GM12878 (cell line): ENCODE data around the gene TRIM9. TPM values are rescaled to one million over a fixed set of nuclear protein-coding genes. Genes with fewer than 3 reads are reported as not detected.

ENCODE experiments used
- ATAC-seq: fragments of 200-7000 bp; cut with Tn5 transposase; 3 replicates; pipeline ENCODE4 v1.9.1; 2020; ENCODE audit warnings: mild to moderate bottlenecking, moderate library complexity
- BruUV-seq: library from RNA; stranded (reverse); fragments of 400-500 nt; replicated peaks from 2 replicates; lab custom pipeline; 2021; lab: Mats Ljungman, UMichigan
- CTCF ChIA-PET: fragments of 300-600 bp; sonication (Branson Sonifier 250); formaldehyde crosslinking; extraction: SDS; loops from one replicate; lab custom pipeline; 2021; ENCODE audit warnings: inconsistent platforms; lab: Yijun Ruan, JAX
- POLR2A ChIA-PET: fragments of 350-600 bp; formaldehyde crosslinking; extraction: SDS; loops from one replicate; lab custom pipeline; 2021; ENCODE audit warnings: inconsistent platforms; lab: Charles Lee
- RAD21 ChIA-PET: fragments of 300-600 bp; sonication (Branson Sonifier 250); formaldehyde crosslinking; loops from one replicate; lab custom pipeline; 2023; ENCODE audit warnings: antibody characterized with exemption; ENCODE audit not compliant: unreplicated experiment; lab: Charles Lee
- SMC1A ChIA-PET: fragments of 300-600 bp; sonication (Branson Sonifier 250); formaldehyde crosslinking; loops from one replicate; lab custom pipeline; 2023; ENCODE audit not compliant: unreplicated experiment, uncharacterized antibody; lab: Charles Lee
- DNase-seq: peaks from one replicate; pipeline ENCODE4 v3.0.0-alpha.2; 2011; ENCODE audit warnings: low read depth, low spot score
- FAIRE-seq: peaks from 3 replicates; lab custom pipeline; 2011; peaks lifted over from hg19 to GRCh38; lab: Jason Lieb, UNC
- H2AFZ ChIP-seq: 2 replicates; pipeline ENCODE4 v1.6.0; 2011; ENCODE audit warnings: low read depth, low read length, control low read depth; ENCODE audit not compliant: control insufficient read depth
- H3K27ac ChIP-seq: 2 replicates; pipeline ENCODE4 v1.5.1; 2011; ENCODE audit warnings: control low read depth; ENCODE audit not compliant: control insufficient read depth, insufficient read depth
- H3K27me3 ChIP-seq, 2 experiments: replicated peaks in 1 of 2; 2 replicates each; pipeline versions ENCODE4 v1.6.0 to v1.6.1; 2011; ENCODE audit warnings: low read length in 1 of 2; ENCODE audit not compliant: control insufficient read depth in 2 of 2, insufficient read depth in 2 of 2
- H3K36me3 ChIP-seq, 2 experiments: 2 replicates each; pipeline ENCODE4 v1.5.1; 2011; ENCODE audit warnings: low read length in 1 of 2; ENCODE audit not compliant: control insufficient read depth in 2 of 2, insufficient read depth in 2 of 2
- H3K4me1 ChIP-seq: 2 replicates; pipeline ENCODE4 v1.6.1; 2011; ENCODE audit warnings: mild to moderate bottlenecking, low read length, moderate library complexity, mixed read lengths; ENCODE audit not compliant: control insufficient read depth, insufficient read depth
- H3K4me2 ChIP-seq: 2 replicates; pipeline ENCODE4 v1.6.0; 2011; ENCODE audit warnings: control low read depth; ENCODE audit not compliant: control insufficient read depth, insufficient read depth
- H3K4me3 ChIP-seq: fragments of 200-600 bp; sonication (generic); 2 replicates; pipeline ENCODE4 v1.5.1; 2016
- H3K79me2 ChIP-seq: 2 replicates; pipeline ENCODE4 v1.6.0; 2011; ENCODE audit warnings: low read length; ENCODE audit not compliant: control insufficient read depth, insufficient read depth
- H3K9ac ChIP-seq: 2 replicates; pipeline ENCODE4 v1.8.0; 2011; ENCODE audit warnings: low read length, control low read depth, mixed read lengths; ENCODE audit not compliant: control insufficient read depth, insufficient read depth
- H3K9me3 ChIP-seq: replicated peaks from 3 replicates; pipeline ENCODE4 v1.5.1; 2011; ENCODE audit warnings: mild to moderate bottlenecking, low read length; ENCODE audit not compliant: control insufficient read depth, insufficient read depth
- H4K20me1 ChIP-seq: 2 replicates; pipeline ENCODE4 v1.6.0; 2011; ENCODE audit not compliant: control insufficient read depth, insufficient read depth
- CHD2 ChIP-seq: IDR thresholded peaks from 2 replicates; pipeline ENCODE4 v1.6.1; 2011; ENCODE audit warnings: low read depth, low read length, improper control_type of control experiment, borderline replicate concordance
- HDGF ChIP-seq: fragments of 450-650 bp; IDR thresholded peaks from 2 replicates; pipeline ENCODE4 v1.6.1; 2016; ENCODE audit warnings: antibody characterized with exemption
- NFIC ChIP-seq: IDR thresholded peaks from 2 replicates; pipeline ENCODE4 v1.6.1; 2012; ENCODE audit warnings: low read depth, mild to moderate bottlenecking, inconsistent platforms, low read length, moderate library complexity
- SMC3 ChIP-seq: IDR thresholded peaks from 2 replicates; pipeline ENCODE4 v1.6.1; 2011; ENCODE audit warnings: low read length, improper control_type of control experiment, borderline replicate concordance
- SPI1 ChIP-seq: IDR thresholded peaks from 2 replicates; pipeline ENCODE4 v1.6.1; 2011; ENCODE audit warnings: low read depth, mild to moderate bottlenecking, low read length, moderate library complexity, borderline replicate concordance; ENCODE audit not compliant: insufficient read depth
- STAT1 ChIP-seq: fragments of 450-650 bp; conservative IDR thresholded peaks from 2 replicates; pipeline ENCODE4 v1.6.1; 2014; ENCODE audit warnings: antibody characterized with exemption, mild to moderate bottlenecking
- in situ Hi-C: fragments of 300-500 bp; cut with MboI; formaldehyde crosslinking; loops from 9 replicates; pipeline ENCODE4 v1.14.3; 2018; ENCODE audit warnings: mixed read lengths
- intact Hi-C: fragments of 100-400 bp; cut with micrococcal nuclease; formaldehyde crosslinking; loops from one replicate; pipeline ENCODE4 v1.14.2; 2022; ENCODE audit not compliant: unreplicated experiment
- polyA plus RNA-seq, 11 experiments: library from polyadenylated mRNA; depleted of rRNA in 4 of 11; unstranded in 6 of 11; stranded (reverse) in 5 of 11; fragments of >200 nt; fragmentation: Nextera tagmentation in 4 of 11; fragmentation: Illumina TruSeq in 1 of 11; extraction: Ambion mirVana in 4 of 11; extraction: Trizol in 1 of 11; gene quantifications; 1 replicate in 1 of 11; 2 replicates in 10 of 11; pipeline versions ENCODE4 v1.2.1 to v1.2.3, GENCODE V29; 2011 to 2016; ENCODE audit warnings: inconsistent platforms in 2 of 11, missing spikeins in 2 of 11, low read depth in 1 of 11
- total RNA-seq, 4 experiments: library from RNA; depleted of rRNA in 3 of 4; stranded (reverse); fragments of >200 nt in 3 of 4; fragmentation: Illumina TruSeq in 1 of 4; extraction: Trizol in 1 of 4; gene quantifications; 2 replicates each; pipeline versions ENCODE4 v1.2.1 to v1.2.3, GENCODE V29; 2013 to 2021
- TF ChIP-seq, protein P1 (sequence below): fragments of 450-650 bp; IDR thresholded peaks from 2 replicates; pipeline ENCODE4 v1.6.1; 2017; ENCODE audit warnings: antibody characterized with exemption, mild to moderate bottlenecking, moderate library complexity

Gene TRIM9
- total and polyA plus RNA-seq, 10 of the 15 experiments (the other 5 are each of a cell fraction or from before 2014, with no cell fraction given) = 0.04 to 0.18 (median 0.11) TPM; not detected in 2

DNA sequence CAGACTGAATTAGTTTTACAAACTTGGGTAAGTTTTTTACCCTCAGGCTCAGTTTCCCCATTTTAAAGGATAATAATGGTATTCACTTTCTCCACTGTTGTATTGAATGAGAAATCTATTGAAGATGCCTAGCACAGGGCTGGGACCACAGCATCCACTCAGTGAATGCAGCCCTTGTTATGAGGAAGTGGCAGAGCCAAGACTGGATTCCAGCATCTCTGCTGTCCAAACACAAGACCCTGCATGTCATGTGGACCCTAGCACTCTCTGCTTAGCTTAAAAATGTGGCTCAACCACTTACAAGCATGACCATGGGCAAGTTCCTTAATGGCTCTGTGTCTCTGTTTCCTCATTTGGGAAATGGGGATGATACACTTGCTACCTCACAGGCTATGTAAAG, 24.1 kb upstream of the TRIM9 start:
- no peak overlapping the region for H3K4me2 ChIP-seq
- BruUV-seq = no TSS peak
- no peak for FAIRE-seq
- TF ChIP-seq HDGF = no peak
- TF ChIP-seq STAT1 = no peak
- no peak for TF ChIP-seq SPI1
- no peak for TF ChIP-seq SMC3
- TF ChIP-seq CHD2 = no peak
- TF ChIP-seq, protein P1, sequence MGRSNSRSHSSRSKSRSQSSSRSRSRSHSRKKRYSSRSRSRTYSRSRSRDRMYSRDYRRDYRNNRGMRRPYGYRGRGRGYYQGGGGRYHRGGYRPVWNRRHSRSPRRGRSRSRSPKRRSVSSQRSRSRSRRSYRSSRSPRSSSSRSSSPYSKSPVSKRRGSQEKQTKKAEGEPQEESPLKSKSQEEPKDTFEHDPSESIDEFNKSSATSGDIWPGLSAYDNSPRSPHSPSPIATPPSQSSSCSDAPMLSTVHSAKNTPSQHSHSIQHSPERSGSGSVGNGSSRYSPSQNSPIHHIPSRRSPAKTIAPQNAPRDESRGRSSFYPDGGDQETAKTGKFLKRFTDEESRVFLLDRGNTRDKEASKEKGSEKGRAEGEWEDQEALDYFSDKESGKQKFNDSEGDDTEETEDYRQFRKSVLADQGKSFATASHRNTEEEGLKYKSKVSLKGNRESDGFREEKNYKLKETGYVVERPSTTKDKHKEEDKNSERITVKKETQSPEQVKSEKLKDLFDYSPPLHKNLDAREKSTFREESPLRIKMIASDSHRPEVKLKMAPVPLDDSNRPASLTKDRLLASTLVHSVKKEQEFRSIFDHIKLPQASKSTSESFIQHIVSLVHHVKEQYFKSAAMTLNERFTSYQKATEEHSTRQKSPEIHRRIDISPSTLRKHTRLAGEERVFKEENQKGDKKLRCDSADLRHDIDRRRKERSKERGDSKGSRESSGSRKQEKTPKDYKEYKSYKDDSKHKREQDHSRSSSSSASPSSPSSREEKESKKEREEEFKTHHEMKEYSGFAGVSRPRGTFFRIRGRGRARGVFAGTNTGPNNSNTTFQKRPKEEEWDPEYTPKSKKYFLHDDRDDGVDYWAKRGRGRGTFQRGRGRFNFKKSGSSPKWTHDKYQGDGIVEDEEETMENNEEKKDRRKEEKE = no peak
- no peak for TF ChIP-seq NFIC
- TF ChIP-seq, all 136 proteins: peak for 0
- RAD21 ChIA-PET = no interaction called here
- Histone ChIP-seq H3K36me3 (no peaks in the 10 kb centered on the region), H3K79me2 (no peaks in the 10 kb centered on the region), H2AFZ (no peak overlapping the region), H4K20me1 (no peaks in the 10 kb centered on the region), H3K27ac (no peak overlapping the region), H3K27me3 (no peaks in the 10 kb centered on the region; a peak in 1 of 4 replicates), H3K9ac (no peak overlapping the region), H3K4me1 (no peaks in the 10 kb centered on the region), H3K9me3 (no peaks in the 10 kb centered on the region), H3K4me3 (no peak overlapping the region)
- no peak for DNase-seq
- in situ Hi-C loops = no loop called here
- no peak for ATAC-seq
- SMC1A ChIA-PET = interaction anchor here (0.9 kb wide), 1 partner anchor 14 kb away, joined by 3 read pairs; no protein-coding TSS in a partner anchor
- POLR2A ChIA-PET = no interaction called here
- intact Hi-C loops = no loop called here
- CTCF ChIA-PET = no interaction called here
